ENCODE measurements around the gene PRR29. TPM values are rescaled to one million over a fixed set of nuclear protein-coding genes. Genes with fewer than 3 reads are reported as not detected.

PRR29 gene
- total and polyA plus RNA-seq, 7 donors, result 0.22 to 0.60 TPM; not detected in 5

GRCh38 chr17:63988741-63989621, 9.2 kb upstream of the PRR29 start:
- Histone ChIP-seq H3K36me3 (no peaks in the 10 kb centered on the region), H3K27ac (peak overlapping the region in 3 of 4 donors; percentile 52 to 74 (median 69)), H3K9me3 (no peaks in the 10 kb centered on the region), H3K4me3 (peak overlapping the region in 3 of 4 donors; percentile 22 to 43 (median 36)), H3K4me1 (peaks cover 0 to 46% (median 30%) of the 10 kb centered on the region in 4 donors), H3K27me3 (peaks cover 0 to 29% (median 5%) of the 10 kb centered on the region in 3 donors)
- no peak for TF ChIP-seq CTCF (IDR thresholded peaks at IDR 0.05)
- TF ChIP-seq POLR2AphosphoS5 (IDR thresholded peaks at IDR 0.05), result no peak
- no peak for TF ChIP-seq POLR2A (IDR thresholded peaks at IDR 0.05)
- TF ChIP-seq EP300 (IDR thresholded peaks at IDR 0.05), result no peak
- intact Hi-C loops (cut with DNase I), result no loop called here
- peak; percentile 82 for DNase-seq
- 51 to 69% methylated on average over 35 of the region's 35 CpGs for WGBS, 2 donors

GRCh38 chr17:63989622-63990345, 8.4 kb upstream of the PRR29 start:
- Histone ChIP-seq H3K27ac (peak overlapping the region in 3 of 4 donors; percentile 52 to 74 (median 69)), H3K4me3 (peak overlapping the region in 3 of 4 donors; percentile 22 to 43 (median 36)), H3K27me3 (peaks cover 0 to 29% (median 5%) of the 10 kb centered on the region in 3 donors), H3K9me3 (no peaks in the 10 kb centered on the region), H3K4me1 (peaks cover 0 to 39% (median 26%) of the 10 kb centered on the region in 4 donors), H3K36me3 (no peaks in the 10 kb centered on the region)
- TF ChIP-seq POLR2AphosphoS5 (IDR thresholded peaks at IDR 0.05) (no peak), POLR2A (IDR thresholded peaks at IDR 0.05) (no peak), CTCF (IDR thresholded peaks at IDR 0.05) (no peak), EP300 (IDR thresholded peaks at IDR 0.05) (no peak)
- 70 to 87% methylated on average over 21 of the region's 21 CpGs for WGBS, 2 donors
- intact Hi-C loops (cut with DNase I), result loop anchor here (5.0 kb wide), 2 partner anchors 32 to 77 kb away; partner anchors contain the start of gene CSHL1
- no peak for DNase-seq

- Histone ChIP-seq H3K4me1 (peaks cover 0 to 29% (median 22%) of the 10 kb centered on the region in 4 donors), H3K36me3 (no peaks in the 10 kb centered on the region), H3K27ac (peak overlapping the region in 3 of 4 donors; percentile 22 to 47 (median 34)), H3K27me3 (peaks cover 0 to 34% (median 5%) of the 10 kb centered on the region in 3 donors), H3K4me3 (peak overlapping the region in 2 of 4 donors; percentile 25 to 30), H3K9me3 (no peaks in the 10 kb centered on the region)
- WGBS, 2 donors, result 76 to 83% methylated on average over 11 of the region's 11 CpGs
- DNase-seq, result no peak
- TF ChIP-seq POLR2AphosphoS5 (IDR thresholded peaks at IDR 0.05) (no peak), POLR2A (IDR thresholded peaks at IDR 0.05) (no peak), CTCF (IDR thresholded peaks at IDR 0.05) (no peak), EP300 (IDR thresholded peaks at IDR 0.05) (no peak)
- intact Hi-C loops (cut with DNase I), result loop anchor here (5.0 kb wide), 2 partner anchors 34 to 79 kb away; partner anchors contain the start of gene CSHL1
These were observed 6.5 kb upstream of the PRR29 start for GRCh38 chr17:63991611-63992010.

- DNase-seq, result peak; percentile 43
- no peaks in the 10 kb centered on the region for H3K9me3 ChIP-seq
- peaks cover 0 to 23% (median 18%) of the 10 kb centered on the region in 4 donors for H3K4me1 ChIP-seq
- 61 to 78% methylated on average over 3 of the region's 3 CpGs for WGBS, 2 donors
- intact Hi-C loops (cut with DNase I), result loop anchor here (5.0 kb wide), 2 partner anchors 36 to 81 kb away; partner anchors contain the start of gene CSHL1
- H3K27me3 ChIP-seq, result peaks cover 5 to 50% (median 21%) of the 10 kb centered on the region in 3 donors
- H3K27ac ChIP-seq, result no peak overlapping the region
- no peak for TF ChIP-seq CTCF (IDR thresholded peaks at IDR 0.05)
- no peak for TF ChIP-seq EP300 (IDR thresholded peaks at IDR 0.05)
- TF ChIP-seq POLR2AphosphoS5 (IDR thresholded peaks at IDR 0.05), result no peak
- TF ChIP-seq POLR2A (IDR thresholded peaks at IDR 0.05), result no peak
- H3K36me3 ChIP-seq, result no peaks in the 10 kb centered on the region
- H3K4me3 ChIP-seq, result no peak overlapping the region
These were observed 4.7 kb upstream of the PRR29 start for GRCh38 chr17:63993368-63993985.

All from sigmoid colon (tissue), 7 donors.